A673 (cell line): ENCODE results near the gene SLC47A1.

Source experiments
- CTCF ChIP-seq: fragments of 300-800, 200-600 bp; sonication (generic); conservative IDR thresholded peaks from 2 replicates; pipeline ENCODE4 v1.5.1; 2017; ENCODE audit warnings: low read depth, mild to moderate bottlenecking, antibody characterized with exemption, low read length, moderate library complexity, mixed read lengths
- EZH2 ChIP-seq: fragments of 200-600 bp; sonication (generic); IDR thresholded peaks from 2 replicates; pipeline ENCODE4 v1.6.1; 2017; ENCODE audit warnings: borderline replicate concordance, low read depth, mild to moderate bottlenecking, mixed read lengths, antibody characterized with exemption, low read length; ENCODE audit not compliant: poor library complexity, severe bottlenecking

- TF ChIP-seq EZH2, result no peak
- TF ChIP-seq CTCF, result no peak
Observed at GRCh38 chr17:19618015-19618414, 84.4 kb downstream of the SLC47A1 start.
